GM23248 (cell line): ENCODE measurements around the gene CCDC188.

Experiments
- EZH2 ChIP-seq: fragments of 200-600 bp; sonication (generic); IDR thresholded peaks from 2 replicates; pipeline ENCODE4 v1.6.1; 2018; ENCODE audit warnings: antibody characterized with exemption, mild to moderate bottlenecking; ENCODE audit not compliant: insufficient read depth, poor library complexity, severe bottlenecking
- EZH2phosphoT487 ChIP-seq: fragments of 200-600 bp; sonication (generic); IDR thresholded peaks from 2 replicates; pipeline ENCODE4 v1.6.1; 2018; ENCODE audit warnings: antibody characterized with exemption, moderate library complexity, mild to moderate bottlenecking, low read depth; ENCODE audit not compliant: insufficient read depth

DNA sequence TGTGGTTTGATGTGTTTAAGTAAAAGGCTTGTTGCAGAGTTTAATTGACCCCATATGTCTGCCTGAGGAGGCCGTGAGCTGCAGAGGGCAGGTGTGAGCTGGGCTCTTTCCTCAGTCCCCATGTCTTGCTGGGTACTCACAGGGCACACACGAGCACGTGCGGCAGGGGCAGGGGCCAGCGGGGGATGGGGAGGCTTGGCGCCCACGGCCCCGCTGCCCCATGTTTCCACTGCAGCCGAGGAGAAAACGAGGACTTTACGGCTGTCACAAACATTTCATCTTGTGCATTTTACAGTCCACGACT, 24.7 kb upstream of the CCDC188 start:
- TF ChIP-seq EZH2phosphoT487 (no peak), EZH2 (no peak)
